CMK (cell line): ENCODE measurements around the gene PAF1.

Experiments
- DNase-seq: peaks from one replicate; pipeline ENCODE4 v3.0.0-alpha.2; 2010; ENCODE audit warnings: low read depth

The PAF1 gene

DNA sequence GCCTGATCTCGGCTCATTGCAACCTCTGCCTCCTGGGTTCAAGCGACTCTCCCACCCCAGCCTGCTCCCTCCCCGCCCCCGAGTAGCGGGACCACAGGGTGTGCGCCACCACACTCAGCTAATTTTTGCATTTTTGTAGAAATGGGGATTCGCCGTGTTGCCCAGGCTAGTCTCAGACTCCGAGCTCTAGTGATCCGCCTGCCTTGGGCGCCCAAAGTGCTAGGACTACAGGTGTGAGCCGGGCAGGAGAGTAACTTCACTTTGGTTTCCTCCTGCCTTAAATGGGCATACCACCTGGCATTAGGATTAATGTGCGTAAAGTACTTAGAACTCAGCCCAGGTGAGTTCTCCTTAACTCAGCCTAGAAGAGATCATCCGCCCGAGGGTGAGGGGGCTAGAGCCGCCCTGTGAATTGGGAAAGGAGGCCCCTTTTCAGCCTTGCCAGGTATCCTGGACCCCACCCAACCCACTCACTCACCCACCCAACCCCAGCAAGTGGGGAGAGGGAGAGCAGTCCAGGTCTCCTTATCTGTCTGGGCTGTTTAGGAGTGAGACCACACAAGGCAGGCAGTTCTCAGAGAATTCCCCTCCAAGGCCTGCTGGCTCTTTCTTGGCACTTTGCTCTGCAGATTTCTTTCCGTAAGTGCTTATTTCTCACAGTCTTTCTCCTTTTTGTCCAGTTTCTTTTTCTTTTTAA, 14.5 kb upstream of the PAF1 start:
- DNase-seq = no peak

DNA sequence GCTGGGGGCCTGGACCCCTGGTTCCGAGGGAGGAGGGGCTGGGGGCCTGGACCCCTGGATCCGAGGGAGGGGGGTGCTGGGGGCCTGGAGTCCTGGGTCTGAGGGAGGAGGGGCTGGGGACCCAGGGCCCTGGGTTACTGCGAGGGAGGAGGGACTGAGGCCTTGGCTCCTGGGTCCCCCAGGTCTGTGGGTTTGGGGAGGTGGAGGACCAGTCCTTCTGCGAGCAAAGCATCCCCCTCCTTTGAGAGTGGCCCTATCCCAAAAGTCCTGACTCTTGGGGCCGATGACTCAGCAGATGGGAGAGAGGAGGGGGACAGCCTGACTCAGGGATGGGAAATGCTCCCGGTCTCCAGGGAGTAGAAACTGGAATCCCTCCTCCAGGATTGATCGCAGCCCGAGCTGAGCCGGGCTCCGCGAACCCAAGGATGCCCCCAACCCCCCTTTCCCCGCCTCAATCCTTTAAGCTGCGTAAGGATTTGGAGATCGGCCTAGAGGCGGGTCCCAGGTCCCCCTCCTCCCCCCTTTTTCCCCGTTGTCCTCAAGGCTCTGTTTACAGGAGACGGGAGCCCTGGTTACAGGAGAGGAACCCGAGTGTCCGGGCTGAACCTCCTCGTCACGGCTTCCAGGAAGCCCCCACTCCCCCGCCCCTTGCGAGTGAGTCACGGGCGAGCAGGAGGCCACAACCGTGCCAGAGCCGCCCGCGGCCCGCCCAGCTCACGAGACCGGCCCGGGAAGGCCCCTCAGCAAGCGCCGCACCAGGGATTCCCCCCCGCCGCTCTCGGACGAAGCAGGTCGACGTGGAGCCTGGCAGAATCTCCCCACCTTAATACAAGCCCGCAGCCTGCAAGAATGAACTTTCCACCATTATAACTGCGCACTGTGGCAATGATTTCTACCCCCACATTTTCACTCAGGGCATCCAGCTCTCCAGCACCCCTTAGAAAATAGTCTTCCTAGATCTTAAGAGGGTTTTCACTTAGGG, 12.7 kb upstream of the PAF1 start:
- no peak for DNase-seq

DNA sequence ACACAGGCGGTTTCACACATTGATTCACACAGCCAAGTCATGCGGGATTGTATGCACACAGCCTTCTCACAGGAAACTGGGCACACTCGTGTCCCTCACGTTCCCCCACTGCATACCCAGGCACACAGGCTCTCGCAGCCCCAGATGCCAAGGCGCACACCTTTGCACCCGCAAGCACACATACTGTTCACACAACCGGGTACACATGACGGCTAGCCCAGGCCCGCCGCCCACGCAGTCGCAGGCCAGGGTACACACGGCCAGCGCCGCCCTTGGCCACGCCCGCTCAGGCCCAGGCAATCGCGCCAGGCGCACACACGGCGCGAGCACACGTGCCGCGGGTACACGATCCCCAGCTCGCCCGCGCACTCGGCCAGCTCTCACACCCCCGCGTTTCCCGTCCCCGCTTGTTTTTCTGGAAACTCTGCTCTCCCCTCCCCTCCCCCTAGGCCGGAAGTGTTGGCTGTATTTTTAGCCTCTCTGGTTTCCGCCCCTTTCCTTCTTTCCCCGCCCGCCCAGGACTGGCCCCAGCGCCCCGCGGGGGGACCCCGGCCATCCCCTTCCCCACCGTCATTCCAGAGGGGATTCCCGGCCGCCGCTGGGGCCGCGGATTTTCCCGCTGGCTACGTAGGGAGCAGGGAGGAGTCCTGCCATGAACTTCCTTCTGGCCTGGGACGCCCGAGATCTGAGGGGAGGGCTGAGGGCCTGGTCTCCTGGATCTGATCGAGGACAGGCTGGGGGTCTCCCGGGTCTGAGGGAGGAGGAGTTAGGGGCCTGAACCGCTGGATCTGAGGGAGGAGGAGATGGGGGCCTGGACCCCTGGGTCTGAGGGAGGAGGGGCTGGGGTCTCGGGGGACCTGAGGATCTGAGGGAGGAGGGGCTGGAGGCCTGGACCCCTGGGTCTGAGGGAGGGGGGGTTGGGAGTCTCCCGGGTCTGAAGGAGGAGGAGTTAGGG, 11.7 kb upstream of the PAF1 start:
- DNase-seq = peak; percentile 92

DNA sequence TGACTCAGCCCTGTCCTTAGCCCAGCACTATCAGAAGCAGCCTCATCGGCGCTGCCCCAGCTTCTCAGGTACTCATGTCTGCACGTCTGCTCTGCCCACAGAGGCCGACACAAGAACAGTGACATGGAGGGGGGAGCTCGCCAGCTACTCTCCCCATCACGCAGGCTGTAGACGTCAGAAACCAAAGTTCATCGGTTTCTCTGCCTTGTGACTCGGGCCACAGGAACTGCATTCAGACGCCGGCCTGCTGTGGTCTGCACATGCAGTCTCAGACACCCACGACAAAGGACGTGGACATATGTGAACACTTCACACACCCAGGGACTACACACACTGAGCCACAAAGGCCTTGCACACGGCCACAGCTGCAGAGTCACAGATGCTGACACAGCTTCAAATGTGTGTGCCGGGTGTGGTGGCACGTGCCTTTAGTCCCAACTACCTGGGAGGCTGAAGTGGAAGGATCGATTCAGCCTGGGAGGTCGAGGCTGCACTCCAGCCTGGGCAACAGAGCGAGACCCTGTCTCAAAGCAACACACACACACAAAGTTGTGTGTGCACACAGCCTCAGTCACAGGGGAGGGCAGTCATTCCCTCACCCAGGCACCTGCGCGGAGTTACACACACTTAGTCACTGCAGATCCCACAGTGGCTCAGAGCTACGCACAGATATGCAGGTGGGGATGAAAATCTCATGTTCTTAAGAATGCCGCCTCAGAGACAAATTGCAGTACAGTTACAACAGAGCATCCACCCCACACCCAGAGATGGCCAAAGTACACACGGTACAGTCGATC, 10.8 kb upstream of the PAF1 start:
- DNase-seq = no peak

DNA sequence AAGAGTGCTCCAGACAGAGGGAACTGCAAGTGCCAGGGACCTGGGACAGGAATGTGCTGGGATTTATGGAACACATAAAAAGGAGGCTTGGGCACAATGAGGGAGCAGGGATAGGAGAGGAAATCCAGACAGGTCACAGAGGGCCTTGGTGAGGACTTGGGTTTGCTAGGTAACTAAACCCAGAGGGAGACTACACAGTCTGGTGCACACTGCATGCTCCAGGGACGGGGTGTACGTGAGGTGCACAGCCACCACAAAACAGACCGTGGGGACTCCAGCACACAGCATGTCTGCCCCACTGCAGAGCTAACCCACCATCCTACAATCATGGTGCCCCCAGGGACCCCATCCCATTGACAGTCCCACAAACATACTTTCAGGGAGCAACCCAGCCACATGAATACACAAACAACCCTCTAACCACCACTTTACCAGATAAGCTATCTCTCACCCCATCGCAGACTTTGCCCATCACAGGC, 10.2 kb upstream of the PAF1 start:
- no peak for DNase-seq

DNA sequence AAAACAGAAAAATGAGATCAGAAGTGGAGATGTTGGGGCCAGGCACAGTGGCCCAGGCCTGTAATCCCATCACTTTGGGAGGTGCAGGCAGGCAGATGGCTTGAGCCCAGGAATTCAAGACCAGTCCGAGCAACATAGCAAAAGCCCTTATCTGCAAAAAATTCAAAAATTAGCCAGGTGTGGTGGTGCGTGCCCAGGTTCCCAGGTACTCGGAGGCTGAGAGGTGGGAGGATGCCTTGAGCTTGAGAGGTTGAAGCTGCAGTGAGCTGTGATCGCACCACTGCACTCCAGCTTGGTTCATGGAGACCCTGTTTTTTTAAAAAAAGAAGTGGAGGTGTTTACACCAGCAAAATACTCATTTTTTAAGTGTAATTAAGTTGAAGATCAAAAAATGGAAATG, 9.2 kb upstream of the PAF1 start:
- DNase-seq = no peak

DNA sequence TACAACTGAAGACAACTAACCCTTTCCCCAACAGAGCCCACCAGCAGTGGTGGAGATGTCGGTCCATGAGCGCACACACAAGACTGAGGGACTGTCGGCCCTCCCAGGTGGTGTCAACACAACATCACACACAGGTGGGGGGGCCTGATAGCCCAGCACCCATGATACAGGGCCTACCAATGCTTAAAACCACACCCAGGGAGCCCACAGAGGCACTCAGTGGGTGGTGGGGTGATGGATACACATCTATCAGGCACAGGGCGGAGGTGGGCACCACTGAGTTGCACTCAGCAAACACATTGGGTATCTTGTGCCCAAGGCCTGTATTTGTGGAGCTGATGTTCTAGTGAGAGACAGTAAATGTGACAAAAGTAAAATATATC, 8.8 kb upstream of the PAF1 start:
- no peak for DNase-seq

DNA sequence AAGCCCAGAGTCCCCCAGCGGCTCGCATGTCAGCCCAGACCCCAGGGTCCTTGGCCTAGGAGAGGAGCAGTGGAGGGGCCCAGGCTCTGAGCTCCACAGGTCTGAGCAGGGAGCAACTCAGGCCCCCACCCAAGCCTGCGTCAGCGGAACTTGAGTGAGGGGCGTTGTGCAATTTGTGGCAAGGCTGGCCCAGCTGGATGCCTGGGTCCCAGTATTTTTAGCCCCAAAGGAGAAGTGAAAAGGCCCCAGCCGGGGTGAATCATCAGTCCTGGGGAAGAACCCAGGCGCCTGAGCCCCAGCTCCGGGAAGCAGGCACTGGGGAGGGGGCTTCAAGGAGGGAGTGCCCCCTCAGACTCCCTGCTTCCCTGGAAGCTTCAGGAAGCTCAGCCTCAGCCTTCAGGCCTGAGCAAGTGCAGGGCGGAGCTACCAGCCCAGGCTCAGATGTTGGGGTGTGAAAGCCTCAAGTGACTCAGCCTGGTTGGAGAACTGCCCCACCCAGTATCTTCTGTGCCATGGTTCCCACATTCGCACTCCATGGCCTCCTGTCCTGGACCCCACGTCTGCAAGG, 7.5 kb upstream of the PAF1 start:
- DNase-seq = no peak

DNA sequence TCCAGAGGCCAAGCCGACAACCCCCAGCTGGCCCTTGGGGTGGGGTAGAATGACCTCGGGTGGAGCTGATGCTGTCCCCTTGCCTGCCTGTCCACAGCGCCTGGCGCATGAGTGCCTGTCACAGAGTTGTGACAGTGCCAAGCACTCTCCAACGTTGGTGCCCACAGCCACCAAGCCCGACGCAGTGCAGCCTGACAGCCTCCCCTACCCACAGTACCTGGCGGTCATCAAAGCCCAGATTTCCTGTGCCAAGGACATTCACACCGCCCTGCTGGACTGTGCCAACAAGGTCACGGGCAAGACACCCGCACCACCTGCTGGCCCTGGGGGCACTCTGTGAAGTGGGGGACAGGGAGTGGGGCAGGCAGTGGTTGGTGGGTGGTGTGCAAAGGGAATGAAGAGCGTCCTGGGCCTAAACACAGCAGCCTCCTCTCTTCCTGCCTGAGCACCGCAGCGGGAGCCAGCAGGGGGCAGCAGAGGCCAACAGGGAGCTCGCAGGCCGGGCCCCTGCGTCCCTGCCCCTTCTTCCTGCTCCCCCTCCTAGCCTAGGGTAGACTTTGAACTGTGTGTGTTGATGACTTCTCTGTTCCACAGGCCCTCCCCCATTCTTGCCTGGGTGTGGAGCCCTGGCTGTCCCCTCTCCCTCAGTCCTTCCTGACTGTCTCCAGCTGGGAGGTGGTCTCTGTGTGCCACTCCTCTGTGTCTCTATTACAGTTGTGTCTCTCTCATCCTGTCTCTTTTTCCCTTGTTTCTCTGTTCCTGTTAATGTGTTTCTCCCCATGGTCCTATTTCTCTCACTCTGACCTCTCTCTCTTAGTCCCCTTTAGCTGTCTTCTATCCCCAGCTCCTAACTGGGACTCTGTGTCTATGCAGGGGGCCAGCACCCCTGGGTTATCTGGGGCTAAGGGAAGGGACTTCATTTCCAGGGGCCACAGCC, 6.7 kb upstream of the PAF1 start:
- no peak for DNase-seq

DNA sequence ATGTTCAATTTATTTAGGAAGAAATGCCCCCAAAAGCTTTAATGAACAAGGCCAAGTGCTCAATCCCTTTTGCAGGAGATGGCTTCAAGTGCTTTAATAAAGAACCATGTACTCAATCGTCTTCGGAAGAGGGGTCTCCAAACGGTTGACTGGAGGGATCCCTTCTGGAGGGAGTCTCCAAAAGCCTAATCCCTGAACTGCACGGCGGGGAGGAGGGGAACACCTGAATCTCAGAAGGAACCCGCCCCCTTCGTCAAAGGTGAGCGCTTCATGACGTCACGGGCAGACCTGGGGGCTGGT, 505 bp downstream of the PAF1 start:
- DNase-seq = no peak

DNA sequence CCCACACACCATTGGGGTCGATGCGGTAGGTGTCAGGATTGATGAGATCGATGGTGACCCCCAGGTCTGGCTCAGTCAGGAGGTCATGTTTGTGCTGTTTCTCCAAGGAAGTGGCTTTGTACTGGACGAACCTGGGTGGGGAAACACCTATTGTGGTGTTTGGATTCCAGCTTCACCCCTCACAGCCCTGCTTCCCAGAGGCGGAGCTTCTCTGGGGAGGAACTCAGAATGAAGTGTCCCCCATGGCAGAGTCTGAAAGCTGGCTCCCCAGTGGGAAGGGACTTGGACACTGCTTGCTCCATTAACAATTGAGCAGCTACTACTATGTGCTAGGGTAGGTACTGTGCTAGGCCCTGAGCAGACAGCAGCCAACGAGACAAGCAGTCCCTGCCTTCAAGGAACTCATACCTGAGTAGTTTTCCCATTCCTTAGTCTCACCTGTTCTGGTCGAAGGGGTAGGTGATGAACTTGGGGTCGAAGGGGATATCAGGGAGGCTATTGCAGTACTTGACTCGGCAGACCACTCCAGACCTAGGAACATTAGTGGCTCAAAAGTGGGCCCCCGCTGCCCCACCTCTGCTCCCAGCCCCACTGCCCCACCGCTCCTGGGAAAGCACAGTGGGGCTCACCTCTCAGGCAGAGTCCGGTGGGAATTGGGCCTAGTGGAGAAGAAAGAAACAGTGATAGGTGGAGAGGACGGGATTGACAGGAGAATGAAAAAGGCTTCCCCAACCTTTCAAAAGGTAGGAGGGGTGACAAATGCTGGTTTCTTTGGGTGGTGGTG, 1.1 kb downstream of the PAF1 start:
- no peak for DNase-seq

DNA sequence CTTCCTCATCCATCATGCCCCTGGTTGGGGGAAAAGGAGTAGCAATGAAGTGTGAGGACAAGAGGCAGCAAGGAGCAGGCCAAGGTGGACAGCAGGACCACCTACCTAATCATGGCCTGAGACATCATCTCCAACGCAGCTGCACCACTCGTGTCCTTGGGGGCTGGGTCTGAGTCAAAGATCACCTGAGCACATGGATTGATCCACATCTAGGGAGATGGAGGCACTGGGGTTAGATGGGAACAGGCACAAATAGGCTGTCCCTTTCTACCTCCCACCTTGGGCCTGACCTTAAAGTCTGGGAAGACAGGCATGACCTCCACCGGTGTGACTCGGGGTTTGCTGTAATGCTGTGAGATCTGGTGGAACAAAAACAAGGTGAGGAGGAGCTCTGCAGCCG, 2.2 kb downstream of the PAF1 start:
- no peak for DNase-seq

DNA sequence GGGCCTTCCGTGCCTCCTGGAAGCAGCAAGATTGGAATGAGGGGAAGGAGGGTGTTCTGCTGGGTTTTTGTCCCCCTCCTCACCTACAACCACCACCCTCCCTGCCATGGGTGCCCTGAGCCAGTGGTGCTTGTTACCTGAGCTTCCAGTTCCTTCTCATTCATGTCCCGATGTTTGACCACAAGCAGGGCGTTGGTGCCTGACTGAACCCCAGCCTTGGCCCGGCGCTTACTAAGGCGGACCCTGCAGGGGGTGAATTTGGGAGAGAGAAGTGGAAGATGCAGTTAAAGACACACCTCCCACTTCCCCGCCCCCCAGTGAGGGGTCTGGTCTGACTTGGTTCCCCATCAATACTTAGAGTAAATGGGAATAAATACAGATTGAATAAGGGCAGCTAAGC, 4.3 kb downstream of the PAF1 start:
- no peak for DNase-seq

DNA sequence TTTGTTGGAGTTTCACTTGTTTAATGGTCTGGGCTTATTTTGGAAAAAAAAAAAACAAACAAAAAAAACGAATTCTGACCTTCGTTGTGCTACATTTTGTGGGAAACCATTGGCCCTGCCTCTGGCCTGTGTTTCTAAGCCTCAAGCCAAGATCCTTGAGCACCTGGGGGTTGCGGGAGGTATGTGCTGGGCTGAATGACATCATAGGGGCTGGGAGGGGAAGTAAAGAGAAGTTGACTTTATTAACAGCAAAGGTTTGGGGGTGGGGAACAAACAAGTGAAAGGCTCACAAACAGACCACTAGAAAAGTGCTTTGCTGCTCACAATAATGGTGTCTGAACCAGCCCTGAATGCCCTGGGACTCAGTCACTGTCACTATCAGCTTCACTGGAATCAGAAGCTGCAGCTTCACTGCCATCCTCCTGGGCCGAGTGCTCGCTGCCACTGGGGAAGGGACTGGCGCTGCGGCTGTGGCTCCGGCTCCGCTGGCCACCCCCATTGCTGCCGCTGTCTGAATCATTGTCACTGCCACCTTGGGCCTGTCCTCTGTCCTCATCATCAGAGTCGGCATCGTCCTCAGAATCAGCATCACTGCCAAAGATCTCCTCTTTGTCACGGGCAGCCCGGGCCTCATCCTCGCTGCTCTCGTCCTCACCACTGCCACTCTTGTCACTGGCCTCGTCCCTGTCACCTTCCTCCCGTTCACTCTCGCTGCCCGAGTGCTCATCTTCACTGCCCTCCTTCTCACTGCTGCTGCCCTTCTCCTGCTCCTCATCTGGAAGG, 5.1 kb downstream of the PAF1 start:
- DNase-seq = no peak

DNA sequence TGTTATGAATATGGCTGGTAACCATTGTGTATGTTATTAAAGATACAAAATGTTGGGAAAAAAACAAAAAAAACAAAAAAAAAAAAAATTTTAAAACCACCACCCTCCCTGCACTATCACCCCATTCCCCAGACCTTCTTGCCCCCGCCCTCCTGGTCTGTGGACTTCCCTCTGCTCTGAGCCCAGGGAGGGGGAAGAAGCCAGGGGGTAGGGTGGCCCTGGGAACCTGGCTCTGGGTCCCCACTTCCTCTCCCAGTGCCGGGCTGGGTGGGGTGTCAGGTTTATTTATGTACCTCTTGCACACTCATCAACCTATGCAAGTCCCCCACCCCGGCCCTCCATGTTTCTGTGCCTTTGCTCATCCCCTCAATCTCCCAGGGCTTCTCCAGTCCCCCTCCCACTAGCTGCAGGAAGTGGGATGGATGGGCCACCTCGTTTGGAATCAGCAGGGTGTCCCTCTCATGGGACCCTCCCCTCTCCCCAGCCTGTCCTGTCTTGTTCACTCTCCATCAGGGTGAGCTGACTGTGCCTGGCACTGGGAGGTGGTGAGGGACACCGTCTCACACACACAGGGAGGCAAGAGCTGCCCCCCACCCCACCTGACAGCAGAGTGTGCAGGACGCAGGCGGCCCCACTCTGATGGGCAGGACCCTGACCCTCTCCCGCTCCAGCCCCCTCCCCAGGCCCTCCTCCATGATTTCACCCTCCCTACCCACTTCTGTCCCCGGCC, 5.9 kb downstream of the PAF1 start:
- no peak for DNase-seq

DNA sequence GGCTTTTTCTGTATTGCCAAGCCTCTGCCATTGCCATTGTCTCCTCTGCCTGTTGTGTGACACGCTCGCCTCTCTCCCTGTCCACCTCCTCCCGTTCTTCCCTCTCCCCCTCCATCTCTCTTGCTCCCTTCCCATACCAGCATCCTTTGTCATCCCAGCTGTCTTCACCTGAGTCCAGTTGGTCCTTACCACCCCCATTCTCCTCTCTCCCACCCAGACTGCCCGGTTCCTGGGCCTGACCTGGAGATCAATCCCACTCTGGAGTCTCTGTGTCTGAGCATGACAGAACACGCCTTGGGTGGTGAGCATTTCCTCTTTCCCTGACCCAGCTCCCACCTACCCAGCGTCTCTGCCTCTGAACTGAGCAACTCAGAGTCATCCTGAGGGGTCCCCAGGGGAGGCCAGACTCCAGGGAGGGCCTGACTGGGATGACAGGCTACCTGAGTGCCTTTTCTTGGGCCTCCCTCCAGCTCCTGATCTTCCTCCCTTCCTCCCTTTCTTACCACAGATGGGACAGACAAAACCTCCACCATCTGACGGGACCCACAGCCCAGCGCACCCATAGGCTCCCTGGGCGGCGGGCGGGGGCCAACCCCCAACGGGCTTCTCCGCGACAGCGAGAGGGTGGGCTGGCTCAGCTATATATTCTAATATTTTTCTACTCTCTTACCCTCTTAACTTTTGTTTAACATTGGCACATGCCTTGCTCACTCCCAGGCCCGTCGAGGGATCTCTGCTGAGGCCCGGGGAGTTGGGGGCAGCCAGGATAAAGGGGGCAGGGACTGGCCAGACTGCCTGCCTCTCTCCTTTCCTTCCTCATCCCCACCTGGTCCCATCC, 7.7 kb downstream of the PAF1 start:
- DNase-seq = no peak
